ENCODE results near the gene TRIP10. TPM values are rescaled to one million over a fixed set of nuclear protein-coding genes. Genes with fewer than 3 reads are reported as not detected.
"Not testable (repeated sequence)": the region's sequence is repeated elsewhere in the genome, so short reads cannot be mapped to it uniquely, and the experiment has no call there.

Gene TRIP10
- total and polyA plus RNA-seq, 8 donors: 30.1 to 111 (median 66.8) TPM

GRCh38 chr19:6707011-6707657 is 32.3 kb upstream of the TRIP10 start:
- intact Hi-C loops (cut with DNase I; ENCODE audit: low total_unique reads): no loop called here
- TF ChIP-seq CTCF (IDR thresholded peaks at IDR 0.05) (no peak), POLR2A (IDR thresholded peaks at IDR 0.05) (no peak), POLR2AphosphoS5 (IDR thresholded peaks at IDR 0.05) (no peak), EP300 (IDR thresholded peaks at IDR 0.05) (no peak)
- Histone ChIP-seq H3K4me1 (peaks cover 0 to 6% (median 0%) of the 10 kb centered on the region in 4 donors), H3K9me3 (no peaks in the 10 kb centered on the region), H3K4me3 (no peak overlapping the region), H3K27ac (no peak overlapping the region), H3K36me3 (peaks cover 0 to 11% (median 2%) of the 10 kb centered on the region in 4 donors), H3K27me3 (peaks cover 0 to 61% (median 9%) of the 10 kb centered on the region in 3 donors)
- no peak for DNase-seq
- WGBS, 5 donors: 81 to 88% (median 87%) methylated on average over 19 to 44 of the region's 44 CpGs

GRCh38 chr19:6707658-6708018 is 31.8 kb upstream of the TRIP10 start:
- H3K9me3 ChIP-seq: no peaks in the 10 kb centered on the region
- peaks cover 0 to 8% (median 2%) of the 10 kb centered on the region in 4 donors for H3K36me3 ChIP-seq
- intact Hi-C loops (cut with DNase I; ENCODE audit: low total_unique reads): no loop called here
- no peak for TF ChIP-seq POLR2AphosphoS5 (IDR thresholded peaks at IDR 0.05)
- no peak for TF ChIP-seq EP300 (IDR thresholded peaks at IDR 0.05)
- no peak for TF ChIP-seq CTCF (IDR thresholded peaks at IDR 0.05)
- TF ChIP-seq POLR2A (IDR thresholded peaks at IDR 0.05): no peak
- WGBS, 5 donors: 66 to 80% (median 77%) methylated on average over 10 to 16 of the region's 16 CpGs
- H3K4me1 ChIP-seq: peaks cover 0 to 6% (median 0%) of the 10 kb centered on the region in 4 donors
- H3K4me3 ChIP-seq: no peak overlapping the region
- peaks cover 0 to 62% (median 9%) of the 10 kb centered on the region in 3 donors for H3K27me3 ChIP-seq
- no peak for DNase-seq
- no peak overlapping the region for H3K27ac ChIP-seq

GRCh38 chr19:6708346-6708745 is 31.1 kb upstream of the TRIP10 start:
- Histone ChIP-seq H3K9me3 (no peaks in the 10 kb centered on the region), H3K27ac (no peak overlapping the region), H3K4me3 (no peak overlapping the region), H3K27me3 (peaks cover 0 to 65% (median 9%) of the 10 kb centered on the region in 3 donors), H3K36me3 (peaks cover 0 to 8% (median 2%) of the 10 kb centered on the region in 4 donors), H3K4me1 (peaks cover 0 to 6% (median 0%) of the 10 kb centered on the region in 4 donors)
- 83 to 96% (median 85%) methylated on average over 3 of the region's 3 CpGs for WGBS, 5 donors
- TF ChIP-seq CTCF (IDR thresholded peaks at IDR 0.05): no peak
- no peak for TF ChIP-seq EP300 (IDR thresholded peaks at IDR 0.05)
- TF ChIP-seq POLR2AphosphoS5 (IDR thresholded peaks at IDR 0.05): no peak
- TF ChIP-seq POLR2A (IDR thresholded peaks at IDR 0.05): no peak
- DNase-seq: no peak
- intact Hi-C loops (cut with DNase I; ENCODE audit: low total_unique reads): no loop called here

- H3K27ac ChIP-seq; H3K36me3 ChIP-seq; DNase-seq; intact Hi-C loops (cut with DNase I; ENCODE audit: low total_unique reads); H3K4me3 ChIP-seq; H3K9me3 ChIP-seq; H3K4me1 ChIP-seq: not testable (repeated sequence)
- H3K27me3 ChIP-seq: peaks cover 0 to 65% (median 9%) of the 10 kb centered on the region in 3 donors
- 86 to 93% (median 88%) methylated on average over 12 of the region's 12 CpGs for WGBS, 5 donors
These were observed 30.6 kb upstream of the TRIP10 start for GRCh38 chr19:6708913-6709312.

GRCh38 chr19:6709549-6709948 is 29.9 kb upstream of the TRIP10 start:
- no peak for DNase-seq
- Histone ChIP-seq H3K27me3 (peaks cover 0 to 65% (median 9%) of the 10 kb centered on the region in 3 donors), H3K27ac (no peak overlapping the region), H3K36me3 (peaks cover 0 to 8% (median 2%) of the 10 kb centered on the region in 4 donors), H3K4me3 (no peak overlapping the region), H3K4me1 (peaks cover 0 to 6% (median 0%) of the 10 kb centered on the region in 4 donors), H3K9me3 (no peaks in the 10 kb centered on the region)
- 29 to 44% (median 35%) methylated on average over 14 of the region's 14 CpGs for WGBS, 5 donors
- TF ChIP-seq CTCF (IDR thresholded peaks at IDR 0.05) (no peak), EP300 (IDR thresholded peaks at IDR 0.05) (no peak), POLR2A (IDR thresholded peaks at IDR 0.05) (no peak)
- intact Hi-C loops (cut with DNase I; ENCODE audit: low total_unique reads): no loop called here
